Glutamatergic neuron (in vitro differentiated cells): ENCODE results near the gene SAFB. TPM values are rescaled to one million over a fixed set of nuclear protein-coding genes. Genes with fewer than 3 reads are reported as not detected.
A peak's percentile ranks its signal among the peaks of the same experiment; 100 is the strongest.

Experiments used
- DNase-seq: peaks from one replicate; pipeline ENCODE4 v3.0.0; 2022
- H3K27ac Mint-ChIP-seq: one replicate; pipeline ENCODE4 v1.8.0; 2020; ENCODE audit warnings: mild to moderate bottlenecking, mixed read lengths, inconsistent platforms; ENCODE audit not compliant: unreplicated experiment
- H3K27me3 Mint-ChIP-seq: one replicate; pipeline ENCODE4 v1.8.0; 2020; ENCODE audit warnings: mild to moderate bottlenecking, moderate library complexity, mixed read lengths, inconsistent platforms; ENCODE audit not compliant: unreplicated experiment
- H3K36me3 Mint-ChIP-seq: one replicate; pipeline ENCODE4 v1.8.0; 2020; ENCODE audit warnings: mild to moderate bottlenecking, mixed read lengths, inconsistent platforms; ENCODE audit not compliant: unreplicated experiment
- H3K4me1 Mint-ChIP-seq: one replicate; pipeline ENCODE4 v1.8.0; 2020; ENCODE audit warnings: mild to moderate bottlenecking, low read depth, mixed read lengths, inconsistent platforms; ENCODE audit not compliant: unreplicated experiment
- H3K4me3 Mint-ChIP-seq: one replicate; pipeline ENCODE4 v1.8.0; 2020; ENCODE audit warnings: mild to moderate bottlenecking, mixed read lengths, inconsistent platforms; ENCODE audit not compliant: unreplicated experiment
- H3K9me3 Mint-ChIP-seq: one replicate; pipeline ENCODE4 v1.8.0; 2020; ENCODE audit warnings: mild to moderate bottlenecking, moderate library complexity, mixed read lengths, inconsistent platforms; ENCODE audit not compliant: unreplicated experiment
- total RNA-seq: library from RNA; stranded (reverse); fragmentation: NEBNext Ultra II Directional; extraction: Animal tissue kit (Norgen Biotek cat#: 25700); gene quantifications from one replicate; pipeline ENCODE4 v1.2.1, GENCODE V29; 2021; ENCODE audit not compliant: unreplicated experiment
- TF ChIP-seq, protein P1 (sequence below): fragments of 200-600 bp; sonication (generic); IDR thresholded peaks from one replicate; pipeline ENCODE4 v1.5.0; 2021; ENCODE audit not compliant: partially characterized antibody, unreplicated experiment

The SAFB gene
- total RNA-seq, 1 donor from 2014 or later, result 133 TPM

DNA sequence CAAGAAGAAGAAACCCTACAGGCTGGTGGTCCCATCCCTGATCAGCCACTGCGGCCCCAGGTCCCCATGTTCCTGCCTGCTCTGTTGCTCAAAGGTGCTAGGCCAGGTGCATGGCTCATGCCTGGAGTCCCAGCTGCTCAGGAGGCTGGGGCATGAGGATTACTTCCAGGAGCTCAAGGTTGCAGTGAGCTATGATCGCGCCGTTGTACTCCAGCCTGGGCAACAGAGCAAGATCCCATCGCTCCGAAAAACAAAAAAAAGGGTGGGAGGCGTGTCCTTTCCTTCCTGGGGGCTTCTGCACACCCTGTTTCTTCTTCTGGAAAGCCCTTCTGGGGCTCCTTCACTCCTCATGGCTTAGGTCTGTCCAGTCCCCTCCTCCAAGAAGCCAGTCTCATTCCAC, 43.2 kb upstream of the SAFB start:
- Mint-ChIP-seq H3K36me3 (no peaks in the 10 kb centered on the region), H3K27me3 (peaks cover 3% of the 10 kb centered on the region), H3K4me3 (no peak overlapping the region), H3K9me3 (peaks cover 4% of the 10 kb centered on the region), H3K4me1 (peaks cover 6% of the 10 kb centered on the region), H3K27ac (no peak overlapping the region)
- TF ChIP-seq, protein P1, sequence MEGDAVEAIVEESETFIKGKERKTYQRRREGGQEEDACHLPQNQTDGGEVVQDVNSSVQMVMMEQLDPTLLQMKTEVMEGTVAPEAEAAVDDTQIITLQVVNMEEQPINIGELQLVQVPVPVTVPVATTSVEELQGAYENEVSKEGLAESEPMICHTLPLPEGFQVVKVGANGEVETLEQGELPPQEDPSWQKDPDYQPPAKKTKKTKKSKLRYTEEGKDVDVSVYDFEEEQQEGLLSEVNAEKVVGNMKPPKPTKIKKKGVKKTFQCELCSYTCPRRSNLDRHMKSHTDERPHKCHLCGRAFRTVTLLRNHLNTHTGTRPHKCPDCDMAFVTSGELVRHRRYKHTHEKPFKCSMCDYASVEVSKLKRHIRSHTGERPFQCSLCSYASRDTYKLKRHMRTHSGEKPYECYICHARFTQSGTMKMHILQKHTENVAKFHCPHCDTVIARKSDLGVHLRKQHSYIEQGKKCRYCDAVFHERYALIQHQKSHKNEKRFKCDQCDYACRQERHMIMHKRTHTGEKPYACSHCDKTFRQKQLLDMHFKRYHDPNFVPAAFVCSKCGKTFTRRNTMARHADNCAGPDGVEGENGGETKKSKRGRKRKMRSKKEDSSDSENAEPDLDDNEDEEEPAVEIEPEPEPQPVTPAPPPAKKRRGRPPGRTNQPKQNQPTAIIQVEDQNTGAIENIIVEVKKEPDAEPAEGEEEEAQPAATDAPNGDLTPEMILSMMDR, result no peak
- no peak for DNase-seq

DNA sequence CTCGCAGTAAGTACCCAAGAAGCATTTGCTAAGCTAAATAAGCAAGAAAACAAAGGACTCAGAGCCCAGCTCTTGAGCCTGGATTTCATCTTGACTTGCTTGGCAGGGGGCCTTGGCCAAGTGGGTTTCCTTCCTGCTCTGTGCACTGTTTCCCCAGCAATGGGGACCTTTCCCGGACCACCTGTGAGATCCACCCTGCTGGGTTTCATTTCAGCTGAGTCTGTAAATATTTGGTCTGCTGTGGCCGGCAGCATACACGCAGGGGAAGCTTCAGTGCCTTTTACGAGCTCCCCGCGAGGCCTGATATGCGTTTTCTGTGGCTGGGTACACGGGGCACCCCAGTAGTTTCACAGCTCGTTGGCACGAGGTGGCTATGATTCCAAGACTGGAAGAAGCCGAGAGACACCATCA, 42.7 kb upstream of the SAFB start:
- Mint-ChIP-seq H3K36me3 (no peaks in the 10 kb centered on the region), H3K4me1 (peaks cover 6% of the 10 kb centered on the region), H3K4me3 (no peak overlapping the region), H3K27ac (no peak overlapping the region), H3K9me3 (peaks cover 4% of the 10 kb centered on the region), H3K27me3 (peaks cover 3% of the 10 kb centered on the region)
- DNase-seq, result no peak
- TF ChIP-seq, protein P1, result no peak

DNA sequence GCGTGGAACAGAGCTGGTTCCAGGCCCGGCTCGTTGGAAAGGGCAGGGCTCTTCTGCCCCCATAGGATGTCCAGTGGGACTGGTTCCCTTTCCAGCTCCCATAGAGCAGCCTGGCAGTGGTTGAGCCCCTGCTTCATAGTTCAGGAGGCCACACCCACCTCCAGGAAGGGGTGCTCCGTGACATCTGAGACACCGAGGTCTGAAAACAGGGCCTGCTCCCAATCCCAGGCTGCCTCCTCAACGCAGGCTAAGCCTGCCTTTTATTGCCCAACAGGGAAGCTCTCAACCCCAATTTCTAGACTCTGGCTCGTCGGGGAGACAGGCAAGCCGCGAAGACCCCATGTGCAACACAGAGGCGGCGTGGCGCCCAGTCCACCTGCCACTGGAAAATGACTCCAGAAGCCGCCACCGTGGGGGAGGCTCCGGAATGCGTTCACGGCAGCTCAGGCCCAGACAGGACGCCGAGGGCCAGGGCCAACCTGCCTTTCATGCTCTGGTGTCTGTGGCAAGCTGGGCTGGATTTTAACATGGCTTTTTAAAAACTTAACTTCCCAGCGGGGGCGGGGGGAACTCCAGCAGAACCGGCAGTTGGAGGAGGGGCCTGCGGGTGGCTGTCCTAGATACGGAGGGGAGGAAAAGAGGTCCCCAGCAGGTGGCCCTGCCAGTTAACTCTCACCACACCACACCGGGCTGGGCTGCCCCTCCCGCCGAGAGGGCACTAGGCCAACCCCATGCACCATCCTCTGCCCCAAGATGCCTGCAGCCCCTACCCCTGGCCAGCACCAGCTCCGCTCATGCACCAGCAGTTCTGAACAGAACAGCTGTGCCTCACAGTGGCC, 37.2 kb upstream of the SAFB start:
- no peak for DNase-seq
- no peak overlapping the region for H3K4me3 Mint-ChIP-seq
- peaks cover 6% of the 10 kb centered on the region for H3K9me3 Mint-ChIP-seq
- TF ChIP-seq, protein P1, result no peak
- H3K4me1 Mint-ChIP-seq, result peaks cover 12% of the 10 kb centered on the region
- H3K27me3 Mint-ChIP-seq, result peaks cover 7% of the 10 kb centered on the region
- no peaks in the 10 kb centered on the region for H3K36me3 Mint-ChIP-seq
- H3K27ac Mint-ChIP-seq, result peak overlapping the region; percentile 43

DNA sequence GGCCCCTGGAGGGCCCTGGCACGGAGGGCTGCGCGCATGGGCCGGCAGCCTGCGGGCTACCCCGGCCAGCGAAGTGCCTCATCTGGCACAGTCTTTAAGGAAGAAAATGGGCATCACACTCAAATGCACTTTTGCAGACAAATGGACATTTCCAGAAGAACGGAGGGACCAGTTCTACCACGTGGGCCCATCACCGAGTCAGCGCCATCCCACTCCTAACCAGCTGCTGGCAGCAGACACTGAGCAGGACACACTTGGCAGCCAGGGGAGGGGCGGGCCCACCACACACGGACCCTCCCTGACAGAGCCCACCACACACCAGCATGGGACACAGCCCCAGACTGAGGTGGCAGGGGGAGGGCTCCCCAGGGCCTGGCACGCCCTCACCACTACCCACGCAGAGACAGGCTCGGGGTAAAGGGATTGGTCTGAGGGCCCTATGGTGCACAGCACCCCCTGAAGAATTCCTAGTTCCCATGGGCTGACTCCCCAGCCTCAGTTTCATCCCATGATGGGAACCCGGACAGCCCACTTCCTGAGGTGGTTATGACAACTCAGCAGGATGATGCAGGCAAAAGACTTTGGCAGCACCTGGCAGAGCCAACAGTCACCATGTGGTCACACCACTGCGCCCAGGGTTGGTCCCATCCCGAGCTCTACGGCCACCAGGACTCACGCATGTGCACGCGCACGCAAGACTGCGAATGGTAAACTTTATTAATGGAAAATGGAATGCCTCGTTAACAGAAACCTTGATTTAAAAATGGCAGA, 36.4 kb upstream of the SAFB start:
- no peak for DNase-seq
- Mint-ChIP-seq H3K4me1 (peaks cover 10% of the 10 kb centered on the region), H3K9me3 (peaks cover 6% of the 10 kb centered on the region), H3K4me3 (no peak overlapping the region), H3K27me3 (peaks cover 4% of the 10 kb centered on the region), H3K36me3 (no peaks in the 10 kb centered on the region), H3K27ac (peak overlapping the region; percentile 62)
- TF ChIP-seq, protein P1, result no peak

DNA sequence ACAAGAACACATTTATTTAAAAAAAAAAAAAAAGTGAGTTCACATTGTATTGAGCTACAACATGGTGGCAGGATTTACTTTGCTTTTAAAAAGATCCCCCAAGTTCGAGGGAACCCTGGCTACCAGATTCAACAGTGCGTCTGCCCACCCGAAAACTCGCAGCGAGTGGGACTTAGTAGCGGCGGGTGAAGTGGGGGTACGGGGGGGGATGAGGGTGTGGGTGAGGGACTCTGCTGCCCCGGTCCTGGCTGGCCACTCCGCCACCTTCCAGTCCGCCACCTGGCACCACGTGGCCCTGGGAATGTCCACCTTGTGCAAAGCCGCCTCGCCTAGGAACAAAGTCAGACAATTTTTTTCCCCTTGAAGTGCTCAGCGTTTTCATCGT, 35.8 kb upstream of the SAFB start:
- no peak for DNase-seq
- no peak overlapping the region for H3K4me3 Mint-ChIP-seq
- no peak overlapping the region for H3K27ac Mint-ChIP-seq
- H3K36me3 Mint-ChIP-seq, result no peaks in the 10 kb centered on the region
- peaks cover 6% of the 10 kb centered on the region for H3K9me3 Mint-ChIP-seq
- TF ChIP-seq, protein P1, result no peak
- H3K27me3 Mint-ChIP-seq, result peaks cover 3% of the 10 kb centered on the region
- peaks cover 10% of the 10 kb centered on the region for H3K4me1 Mint-ChIP-seq
